CD14-positive monocyte (primary cell): ENCODE results near the gene IGF2BP3. TPM values are rescaled to one million over a fixed set of nuclear protein-coding genes. Genes with fewer than 3 reads are reported as not detected.

Experiments
- DNase-seq, 3 donors: peaks; one replicate each; pipeline ENCODE4 v3.0.0-alpha.2; 2011 to 2022
- H2AFZ ChIP-seq: 2 replicates; pipeline ENCODE4 v1.6.0; 2012; ENCODE audit warnings: mild to moderate bottlenecking, low read depth, low read length, inconsistent platforms; ENCODE audit not compliant: insufficient read depth, poor library complexity, severe bottlenecking
- H3K27ac ChIP-seq, 2 donors: 1 replicate in 1 of 2; 2 replicates in 1 of 2; pipeline ENCODE4 v1.5.1; 2012 to 2013; ENCODE audit warnings: low read length in 2 of 2, control low read depth in 1 of 2, inconsistent platforms in 1 of 2, low read depth in 1 of 2, mild to moderate bottlenecking in 1 of 2
- H3K27me3 ChIP-seq, 2 donors: one replicate each; pipeline versions ENCODE4 v1.6.0 to v1.6.1; 2011 to 2013; ENCODE audit warnings: low read length in 2 of 2; ENCODE audit not compliant: control insufficient read depth in 2 of 2, insufficient read depth in 2 of 2
- H3K36me3 ChIP-seq, 2 donors: replicated peaks in 1 of 2; 1 replicate in 1 of 2; 2 replicates in 1 of 2; pipeline versions ENCODE4 v1.5.1 to v1.6.1; 2012 to 2013; ENCODE audit warnings: low read length in 2 of 2, control low read depth in 1 of 2, inconsistent platforms in 1 of 2, mild to moderate bottlenecking in 1 of 2; ENCODE audit not compliant: insufficient read depth in 2 of 2, control insufficient read depth in 1 of 2
- H3K4me1 ChIP-seq, 2 donors: 1 replicate in 1 of 2; 2 replicates in 1 of 2; pipeline versions ENCODE4 v1.5.1 to v1.6.1; 2012 to 2013; ENCODE audit warnings: low read length in 2 of 2, control low read depth in 1 of 2, inconsistent platforms in 1 of 2, mild to moderate bottlenecking in 1 of 2, moderate library complexity in 1 of 2; ENCODE audit not compliant: insufficient read depth in 2 of 2, control insufficient read depth in 1 of 2
- H3K4me2 ChIP-seq: replicated peaks from 2 replicates; pipeline ENCODE3; 2012; ENCODE audit warnings: low read length, moderate library complexity, mild to moderate bottlenecking; ENCODE audit not compliant: poor library complexity, severe bottlenecking; ENCODE audit errors: extremely low read depth
- H3K4me3 ChIP-seq, 3 experiments: fragments of 200-600 bp in 1 of 3; sonication (generic) in 1 of 3; replicated peaks in 1 of 3; 1 replicate in 2 of 3; 2 replicates in 1 of 3; pipeline ENCODE4 v1.5.1; 2011 to 2013; ENCODE audit warnings: low read length in 3 of 3, mild to moderate bottlenecking in 3 of 3, control low read depth in 2 of 3, low read depth in 2 of 3, inconsistent platforms in 1 of 3, moderate library complexity in 1 of 3
- H3K79me2 ChIP-seq: 2 replicates; pipeline ENCODE4 v1.6.0; 2012; ENCODE audit warnings: mild to moderate bottlenecking, control low read depth, inconsistent platforms, low read length, moderate library complexity; ENCODE audit not compliant: insufficient read depth
- H3K9ac ChIP-seq: 2 replicates; pipeline ENCODE4 v1.6.0; 2017; ENCODE audit warnings: low read length, mild to moderate bottlenecking; ENCODE audit not compliant: insufficient read depth, poor library complexity, severe bottlenecking
- H3K9me3 ChIP-seq, 2 donors: replicated peaks in 1 of 2; 1 replicate in 1 of 2; 2 replicates in 1 of 2; pipeline versions ENCODE4 v1.5.1 to v1.6.1; 2012 to 2013; ENCODE audit warnings: low read length in 2 of 2, control low read depth in 1 of 2; ENCODE audit not compliant: control insufficient read depth in 1 of 2, insufficient read depth in 1 of 2
- H4K20me1 ChIP-seq: 2 replicates; pipeline ENCODE4 v1.6.0; 2012; ENCODE audit warnings: mild to moderate bottlenecking, low read length, control low read depth, moderate library complexity; ENCODE audit not compliant: insufficient read depth
- H3K27ac Mint-ChIP-seq, 7 donors: one replicate each; pipeline ENCODE4 v1.8.0; 2020; ENCODE audit warnings: mild to moderate bottlenecking in 7 of 7, mixed read lengths in 7 of 7, moderate library complexity in 6 of 7, inconsistent platforms in 2 of 7
- H3K27me3 Mint-ChIP-seq, 3 donors: one replicate each; pipeline ENCODE4 v1.8.0; 2021 to 2022; ENCODE audit warnings: low read depth in 3 of 3, mild to moderate bottlenecking in 3 of 3, mixed read lengths in 3 of 3, moderate library complexity in 3 of 3, inconsistent platforms in 1 of 3
- H3K36me3 Mint-ChIP-seq, 2 donors: one replicate each; pipeline ENCODE4 v1.8.0; 2020; ENCODE audit warnings: mixed read lengths in 2 of 2, inconsistent platforms in 1 of 2, mild to moderate bottlenecking in 1 of 2
- H3K4me1 Mint-ChIP-seq: one replicate; pipeline ENCODE4 v1.8.0; 2020; ENCODE audit warnings: mild to moderate bottlenecking, mixed read lengths
- H3K4me3 Mint-ChIP-seq, 2 donors: one replicate each; pipeline ENCODE4 v1.8.0; 2020; ENCODE audit warnings: mild to moderate bottlenecking in 2 of 2, mixed read lengths in 2 of 2, moderate library complexity in 1 of 2
- H3K9me3 Mint-ChIP-seq, 7 donors: one replicate each; pipeline ENCODE4 v1.8.0; 2020 to 2022; ENCODE audit warnings: mixed read lengths in 7 of 7, mild to moderate bottlenecking in 6 of 7, moderate library complexity in 6 of 7, inconsistent platforms in 2 of 7
- WGBS: methylation state at CpG from one replicate; pipeline ENCODE4 v1.1.5; 2013; ENCODE audit warnings: missing lambda C conversion rate; ENCODE audit not compliant: insufficient coverage; 5-methylcytosine and 5-hydroxymethylcytosine counted together
- intact Hi-C, 2 donors: fragments of 100-400 bp; cut with micrococcal nuclease; formaldehyde crosslinking; loops; one replicate each; pipeline versions ENCODE4 v1.15.0 to v1.15.1; 2023
- polyA plus RNA-seq, 3 donors: library from polyadenylated mRNA; depleted of rRNA in 1 of 3; unstranded in 2 of 3; stranded (reverse) in 1 of 3; fragments of 300-500 nt in 2 of 3; fragments of >200 nt in 1 of 3; fragmentation: Illumina TruSeq in 2 of 3; gene quantifications; 1 replicate in 2 of 3; 2 replicates in 1 of 3; pipeline ENCODE4 v1.2.3, GENCODE V29; 2012 to 2021
- TF ChIP-seq, protein P1 (sequence below): fragments of 200-600 bp; IDR thresholded peaks from one replicate; pipeline ENCODE4 v1.8.0; 2022; ENCODE audit warnings: antibody characterized with exemption, mild to moderate bottlenecking

Gene IGF2BP3
- polyA plus RNA-seq, 3 donors = 0.60 to 5.3 (median 3.2) TPM

DNA sequence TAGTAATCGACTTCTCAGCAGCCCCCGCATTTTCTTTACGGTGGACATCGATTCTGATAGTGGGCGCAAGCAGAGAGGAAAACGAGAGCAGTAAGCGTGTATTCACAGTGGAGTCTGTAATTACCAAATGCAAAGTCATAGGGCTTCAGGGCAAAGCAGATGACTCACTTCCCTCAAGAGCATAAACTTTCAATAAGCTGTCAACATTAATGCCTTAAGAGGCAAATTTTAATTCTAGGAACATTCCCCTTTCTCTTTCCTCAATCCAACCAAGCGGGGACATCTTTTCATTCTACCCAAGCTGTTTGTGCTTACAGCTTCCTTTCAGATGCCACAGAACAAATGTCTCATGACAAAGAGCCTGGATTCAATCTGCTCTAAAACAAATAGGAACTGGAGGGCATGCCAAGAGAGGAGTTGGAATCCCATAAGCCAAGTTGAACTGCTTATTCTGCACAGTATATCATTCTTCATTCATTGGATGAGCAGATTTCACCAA is 122.6 kb downstream of the IGF2BP3 start:
- no peaks in the 10 kb centered on the region for H3K9me3 Mint-ChIP-seq
- H3K36me3 Mint-ChIP-seq = peaks cover 0 to 3% of the 10 kb centered on the region in 2 donors
- peaks cover 12 to 26% of the 10 kb centered on the region in 2 donors for H3K4me1 ChIP-seq
- TF ChIP-seq, protein P1, sequence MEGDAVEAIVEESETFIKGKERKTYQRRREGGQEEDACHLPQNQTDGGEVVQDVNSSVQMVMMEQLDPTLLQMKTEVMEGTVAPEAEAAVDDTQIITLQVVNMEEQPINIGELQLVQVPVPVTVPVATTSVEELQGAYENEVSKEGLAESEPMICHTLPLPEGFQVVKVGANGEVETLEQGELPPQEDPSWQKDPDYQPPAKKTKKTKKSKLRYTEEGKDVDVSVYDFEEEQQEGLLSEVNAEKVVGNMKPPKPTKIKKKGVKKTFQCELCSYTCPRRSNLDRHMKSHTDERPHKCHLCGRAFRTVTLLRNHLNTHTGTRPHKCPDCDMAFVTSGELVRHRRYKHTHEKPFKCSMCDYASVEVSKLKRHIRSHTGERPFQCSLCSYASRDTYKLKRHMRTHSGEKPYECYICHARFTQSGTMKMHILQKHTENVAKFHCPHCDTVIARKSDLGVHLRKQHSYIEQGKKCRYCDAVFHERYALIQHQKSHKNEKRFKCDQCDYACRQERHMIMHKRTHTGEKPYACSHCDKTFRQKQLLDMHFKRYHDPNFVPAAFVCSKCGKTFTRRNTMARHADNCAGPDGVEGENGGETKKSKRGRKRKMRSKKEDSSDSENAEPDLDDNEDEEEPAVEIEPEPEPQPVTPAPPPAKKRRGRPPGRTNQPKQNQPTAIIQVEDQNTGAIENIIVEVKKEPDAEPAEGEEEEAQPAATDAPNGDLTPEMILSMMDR = no peak
- no peaks in the 10 kb centered on the region for H3K9me3 ChIP-seq
- H3K27me3 Mint-ChIP-seq = peaks cover 0 to 2% (median 0%) of the 10 kb centered on the region in 3 donors
- intact Hi-C loops = no loop called here
- peak overlapping the region; percentile 77 for H3K4me2 ChIP-seq
- H3K4me3 Mint-ChIP-seq = peak overlapping the region; percentile 84 to 93
- H3K27ac ChIP-seq = peak overlapping the region in 1 of 2 donors; percentile 39
- peak overlapping the region; percentile 75 for H2AFZ ChIP-seq
- no peaks in the 10 kb centered on the region for H3K27me3 ChIP-seq
- H3K79me2 ChIP-seq = no peaks in the 10 kb centered on the region
- H3K9ac ChIP-seq = peak overlapping the region; percentile 11
- H3K36me3 ChIP-seq = no peaks in the 10 kb centered on the region
- peak overlapping the region; percentile 49 to 79 (median 51) for H3K4me3 ChIP-seq
- no peaks in the 10 kb centered on the region for H4K20me1 ChIP-seq
- H3K27ac Mint-ChIP-seq = peak overlapping the region; percentile 47 to 90 (median 83)
- H3K4me1 Mint-ChIP-seq = peaks cover 23% of the 10 kb centered on the region
- DNase-seq = peak; percentile 35 to 67 (median 56)
- 0% methylated on average over 4 of the region's 8 CpGs for WGBS

DNA sequence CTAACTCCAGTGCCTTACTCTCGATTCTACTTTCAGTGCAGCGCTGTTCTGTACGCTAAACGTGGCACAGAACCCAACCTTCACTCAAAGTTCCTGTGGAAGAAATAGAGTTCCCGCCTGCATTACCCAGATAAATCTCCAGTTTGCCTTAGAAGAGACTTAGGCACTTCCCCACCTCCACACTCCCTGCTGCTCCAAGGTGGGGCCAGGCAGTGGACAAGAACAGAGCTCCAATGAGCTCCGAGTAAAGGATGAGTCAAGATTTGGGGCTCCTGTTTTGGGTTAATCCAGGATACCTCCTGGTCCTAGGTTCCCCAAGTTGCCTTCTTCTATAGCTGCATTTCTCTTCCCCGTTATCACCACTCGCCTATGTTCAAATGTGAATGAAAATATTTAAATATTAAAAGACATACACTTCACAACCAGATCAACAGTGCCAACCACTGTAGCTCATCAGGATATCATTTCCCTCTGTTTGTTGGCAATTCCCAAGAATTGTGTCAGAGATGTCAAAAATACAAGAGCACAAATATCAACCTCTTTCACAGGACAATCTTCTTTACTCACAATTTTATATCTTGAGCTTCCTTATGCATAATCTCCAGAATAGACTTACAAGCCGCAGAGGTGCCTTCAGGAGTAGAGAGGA is 123.1 kb downstream of the IGF2BP3 start:
- H4K20me1 ChIP-seq = no peaks in the 10 kb centered on the region
- peak overlapping the region; percentile 49 to 79 (median 51) for H3K4me3 ChIP-seq
- Mint-ChIP-seq H3K36me3 (peaks cover 0 to 3% of the 10 kb centered on the region in 2 donors), H3K9me3 (no peaks in the 10 kb centered on the region), H3K27ac (peak overlapping the region; percentile 76 to 90 (median 85)), H3K4me1 (peaks cover 23% of the 10 kb centered on the region), H3K4me3 (peak overlapping the region; percentile 84 to 93), H3K27me3 (peaks cover 0 to under 1% (median 0%) of the 10 kb centered on the region in 3 donors)
- intact Hi-C loops = no loop called here
- H2AFZ ChIP-seq = peak overlapping the region; percentile 75
- 6% methylated on average over 3 of the region's 9 CpGs for WGBS
- no peaks in the 10 kb centered on the region for H3K79me2 ChIP-seq
- H3K9me3 ChIP-seq = no peaks in the 10 kb centered on the region
- no peaks in the 10 kb centered on the region for H3K27me3 ChIP-seq
- H3K9ac ChIP-seq = peak overlapping the region; percentile 11
- DNase-seq = peak; percentile 5 to 28 (median 12)
- peak overlapping the region; percentile 77 for H3K4me2 ChIP-seq
- peaks cover 12 to 26% of the 10 kb centered on the region in 2 donors for H3K4me1 ChIP-seq
- H3K36me3 ChIP-seq = no peaks in the 10 kb centered on the region
- TF ChIP-seq, protein P1 = no peak
- peak overlapping the region in 1 of 2 donors; percentile 39 for H3K27ac ChIP-seq
